GM18907 (cell line): ENCODE measurements around the gene ANO10.

Experiments
- ATAC-seq: cut with Tn5 transposase; IDR thresholded peaks from one replicate; pipeline ENCODE4 v1.9.1; 2021; ENCODE audit warnings: mild to moderate bottlenecking, moderate library complexity; ENCODE audit not compliant: unreplicated experiment

ANO10 gene

DNA sequence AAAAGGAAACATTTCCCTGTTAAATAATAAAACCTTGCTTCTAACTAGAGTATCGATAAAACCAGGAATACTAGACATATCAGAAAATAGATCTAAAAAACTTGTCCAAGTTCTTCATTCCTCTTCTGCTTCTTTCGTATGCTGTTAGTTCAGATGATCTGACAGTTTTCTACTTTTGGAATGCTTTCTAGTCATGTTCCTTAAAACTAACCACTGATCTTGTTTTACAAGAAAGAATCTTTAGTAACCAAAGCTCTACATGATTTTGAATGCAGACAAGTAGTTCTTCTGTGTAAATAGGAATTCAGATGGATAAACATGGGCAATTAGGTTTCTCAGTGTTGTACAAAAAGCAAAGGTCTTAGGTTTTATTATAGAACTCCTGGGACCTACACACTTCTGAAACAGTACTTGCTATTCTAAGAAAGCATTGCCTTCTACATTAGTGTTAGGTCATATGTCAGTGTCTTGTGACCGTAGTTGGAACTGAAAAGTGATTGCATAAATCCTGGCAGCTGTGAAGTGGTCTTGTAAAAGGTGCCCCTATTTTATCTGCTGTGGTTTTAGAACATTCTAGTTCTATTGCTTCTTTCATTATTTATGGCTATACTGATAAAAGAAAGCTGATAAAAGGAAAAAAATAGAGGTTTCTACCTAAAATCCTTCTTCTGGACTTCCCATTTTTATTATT lies 294.8 kb downstream of the ANO10 start:
- no peak for ATAC-seq

DNA sequence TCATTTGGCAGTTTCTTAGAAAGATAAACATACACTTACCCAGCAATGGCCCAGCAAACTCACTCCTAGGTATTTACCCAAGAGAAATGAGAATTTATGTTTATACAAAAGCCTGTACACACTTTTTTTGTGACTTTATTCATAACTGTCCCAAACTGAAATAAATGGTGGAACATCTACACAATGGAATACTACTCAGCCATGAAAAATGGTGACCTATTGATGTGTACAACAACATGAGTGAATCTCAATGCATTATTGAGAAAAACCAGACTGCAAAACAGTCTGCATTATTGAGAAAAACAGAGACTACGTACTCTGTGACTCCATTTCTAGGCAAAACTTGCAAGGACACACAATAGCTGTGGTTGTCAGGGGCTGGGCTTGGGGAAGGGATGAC lies 298.3 kb downstream of the ANO10 start:
- ATAC-seq, result no peak

DNA sequence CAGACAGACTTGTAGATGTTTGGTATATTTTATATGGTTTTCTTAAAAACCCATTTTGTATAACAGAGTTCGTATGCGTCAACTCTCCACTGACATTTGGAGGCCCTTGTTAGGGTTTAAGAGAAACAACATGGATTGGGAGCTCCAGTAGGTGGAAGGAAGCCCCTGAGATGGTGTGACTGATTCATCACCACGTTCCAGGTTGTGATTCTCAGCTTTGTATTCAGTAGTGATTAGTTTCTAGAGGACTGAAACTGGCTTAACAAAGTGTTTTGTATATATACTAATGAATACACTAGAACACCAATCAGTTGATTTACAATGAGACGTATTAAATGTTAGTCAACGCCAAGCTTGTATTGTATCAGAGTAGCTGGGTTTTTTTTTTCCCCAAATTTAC lies 301.5 kb downstream of the ANO10 start:
- ATAC-seq, result no peak

DNA sequence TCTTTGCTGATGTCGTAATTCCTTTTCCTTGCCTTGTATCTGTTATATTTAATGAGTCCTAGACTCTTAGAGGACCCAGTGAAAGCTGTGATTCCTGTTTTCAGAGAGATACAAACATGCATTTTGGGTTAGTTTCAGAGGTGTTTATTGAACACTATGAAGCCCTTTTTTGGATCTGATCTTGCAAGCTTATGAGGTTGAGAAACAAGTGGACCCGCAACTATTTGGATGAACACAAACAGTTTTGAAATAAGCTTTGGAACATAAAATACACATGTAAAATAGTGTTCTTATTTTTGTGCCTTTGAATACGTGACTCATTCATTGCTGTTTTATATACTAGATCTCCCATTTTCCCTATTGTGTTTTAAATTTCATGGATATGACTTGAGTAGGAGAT lies 302.0 kb downstream of the ANO10 start:
- no peak for ATAC-seq

DNA sequence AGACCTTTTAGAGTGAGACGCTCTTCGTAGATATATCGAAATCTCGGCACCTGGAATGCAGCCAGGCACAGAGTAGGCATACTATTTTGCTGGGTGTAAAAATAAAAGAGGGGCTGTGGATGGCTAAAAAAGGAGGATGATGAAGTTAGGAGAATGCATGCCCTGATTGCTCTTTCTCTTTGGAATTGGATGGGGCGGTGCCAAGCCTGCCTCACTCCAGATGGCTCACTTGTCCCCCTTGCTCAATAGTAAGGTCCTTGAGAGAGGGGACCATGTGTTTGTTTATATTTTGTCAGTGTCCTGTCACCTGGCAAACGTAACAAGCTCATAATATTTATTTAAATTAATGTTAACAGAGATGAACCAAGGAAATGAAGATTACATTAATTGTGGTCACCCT lies 302.4 kb downstream of the ANO10 start:
- no peak for ATAC-seq

DNA sequence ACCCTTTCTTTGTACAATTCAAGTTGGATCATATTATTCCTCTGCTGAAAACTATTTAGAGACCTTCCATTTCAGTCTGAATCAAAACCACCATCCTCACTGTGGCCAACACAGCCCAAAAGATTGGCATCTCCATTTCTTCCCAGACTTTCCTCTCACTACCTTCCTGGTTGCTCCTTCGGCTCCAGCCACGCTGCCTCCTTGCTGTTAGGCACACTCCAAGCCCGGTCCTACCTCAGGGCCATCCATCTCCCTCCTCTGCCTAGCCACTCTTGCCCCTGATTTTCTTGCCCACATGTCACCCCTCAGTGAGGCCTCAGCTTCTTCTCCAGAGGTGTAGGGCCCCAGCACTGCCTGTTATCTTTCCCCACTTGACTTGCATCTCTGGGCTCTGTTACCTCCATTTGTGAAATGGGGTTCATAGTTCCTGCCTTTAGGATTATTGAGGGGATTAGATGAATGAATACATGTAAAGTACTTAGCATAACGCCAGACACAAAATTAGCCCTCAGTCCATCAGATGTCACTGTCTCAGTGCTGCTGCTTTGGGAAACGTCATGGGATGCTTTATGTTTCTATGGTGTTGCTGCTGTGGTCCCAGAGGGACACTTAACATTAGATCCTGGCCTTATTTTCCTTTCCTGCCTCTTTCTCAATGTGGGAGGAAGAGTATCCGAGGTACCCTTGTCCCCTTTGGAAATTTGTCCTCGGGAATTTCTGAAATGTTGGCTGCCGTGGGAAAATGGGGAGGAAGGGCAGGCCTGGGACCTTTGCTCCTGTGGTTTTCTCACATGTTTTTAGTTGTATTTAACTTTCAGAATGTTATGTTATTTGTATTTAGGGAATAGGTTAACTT lies 304.1 kb downstream of the ANO10 start:
- no peak for ATAC-seq

DNA sequence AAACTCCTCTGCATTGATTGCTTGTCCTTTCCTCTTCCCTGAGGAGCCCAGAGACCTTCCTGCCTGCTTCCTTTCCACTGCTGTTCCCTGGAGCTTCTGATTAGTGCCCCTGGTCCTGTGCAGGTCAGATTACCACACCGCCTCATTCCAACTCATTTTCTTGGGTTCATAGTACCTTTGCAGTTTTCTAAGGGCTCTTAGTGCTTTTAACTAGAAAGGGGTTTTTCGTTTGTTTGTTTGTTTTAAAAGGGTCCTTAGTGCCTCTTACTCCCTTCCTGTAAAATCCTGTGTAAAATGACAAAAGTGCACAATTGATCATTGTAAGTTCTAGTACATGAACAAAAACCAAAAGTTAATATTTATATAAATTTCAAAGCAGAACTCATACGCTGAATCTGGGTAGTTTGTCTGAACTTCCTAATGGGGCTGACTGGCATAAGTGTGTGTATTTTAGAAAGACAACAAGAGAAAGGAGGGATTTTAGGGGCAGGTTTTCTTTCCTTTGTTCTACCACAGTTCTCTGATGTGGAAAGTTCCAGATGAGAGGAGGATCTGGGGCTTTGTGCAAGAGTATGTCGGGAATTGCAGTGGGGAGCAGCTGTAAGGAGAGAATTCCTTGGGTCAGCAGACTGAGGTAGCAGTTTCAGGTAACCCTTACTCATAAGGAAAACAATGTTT lies 304.9 kb downstream of the ANO10 start:
- no peak for ATAC-seq
